Nephron progenitor cell (in vitro differentiated cells): ENCODE data around the gene ADAM10.

Experiments used
- DNase-seq: peaks from one replicate; pipeline ENCODE4 v3.0.0; 2021
- H3K27ac Mint-ChIP-seq: 2 replicates; pipeline ENCODE4 v1.8.0; 2021; ENCODE audit warnings: mild to moderate bottlenecking, moderate library complexity, mixed read lengths
- H3K27me3 Mint-ChIP-seq: 2 replicates; pipeline ENCODE4 v1.8.0; 2021; ENCODE audit warnings: mild to moderate bottlenecking, low read depth, mixed read lengths; ENCODE audit not compliant: poor library complexity
- H3K36me3 Mint-ChIP-seq: 2 replicates; pipeline ENCODE4 v1.8.0; 2021; ENCODE audit warnings: low read depth, mixed read lengths
- H3K4me1 Mint-ChIP-seq: 2 replicates; pipeline ENCODE4 v1.8.0; 2021; ENCODE audit warnings: mixed read lengths
- H3K4me3 Mint-ChIP-seq: 2 replicates; pipeline ENCODE4 v1.8.0; 2021; ENCODE audit warnings: mild to moderate bottlenecking, moderate library complexity, mixed read lengths
- H3K9me3 Mint-ChIP-seq: 2 replicates; pipeline ENCODE4 v1.8.0; 2021; ENCODE audit warnings: mild to moderate bottlenecking, moderate library complexity, mixed read lengths
- TF ChIP-seq, protein P1 (sequence below): fragments of 200-600 bp; sonication (generic); IDR thresholded peaks from 2 replicates; pipeline ENCODE4 v1.5.0; 2021; ENCODE audit warnings: antibody characterized with exemption

The ADAM10 gene

DNA sequence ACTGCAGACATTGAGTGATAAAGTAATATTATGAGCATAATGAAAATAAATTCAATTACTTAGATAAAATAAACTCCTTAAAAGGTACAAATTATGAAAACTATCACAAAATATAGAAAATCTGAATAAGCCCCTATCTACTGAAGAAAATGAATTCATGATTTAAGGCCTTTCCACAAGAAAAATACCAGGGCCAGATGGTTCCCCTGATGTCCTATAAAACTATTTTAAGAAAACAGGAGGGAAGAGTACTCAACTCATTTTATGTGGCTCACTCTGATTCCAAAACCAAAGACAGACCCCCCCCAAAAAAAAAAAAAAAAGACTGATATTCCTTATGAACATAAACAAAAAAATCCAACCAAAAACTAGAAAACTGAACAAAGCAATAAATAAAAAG, 59.9 kb downstream of the ADAM10 start:
- H3K27me3 Mint-ChIP-seq = no peaks in the 10 kb centered on the region
- TF ChIP-seq, protein P1, sequence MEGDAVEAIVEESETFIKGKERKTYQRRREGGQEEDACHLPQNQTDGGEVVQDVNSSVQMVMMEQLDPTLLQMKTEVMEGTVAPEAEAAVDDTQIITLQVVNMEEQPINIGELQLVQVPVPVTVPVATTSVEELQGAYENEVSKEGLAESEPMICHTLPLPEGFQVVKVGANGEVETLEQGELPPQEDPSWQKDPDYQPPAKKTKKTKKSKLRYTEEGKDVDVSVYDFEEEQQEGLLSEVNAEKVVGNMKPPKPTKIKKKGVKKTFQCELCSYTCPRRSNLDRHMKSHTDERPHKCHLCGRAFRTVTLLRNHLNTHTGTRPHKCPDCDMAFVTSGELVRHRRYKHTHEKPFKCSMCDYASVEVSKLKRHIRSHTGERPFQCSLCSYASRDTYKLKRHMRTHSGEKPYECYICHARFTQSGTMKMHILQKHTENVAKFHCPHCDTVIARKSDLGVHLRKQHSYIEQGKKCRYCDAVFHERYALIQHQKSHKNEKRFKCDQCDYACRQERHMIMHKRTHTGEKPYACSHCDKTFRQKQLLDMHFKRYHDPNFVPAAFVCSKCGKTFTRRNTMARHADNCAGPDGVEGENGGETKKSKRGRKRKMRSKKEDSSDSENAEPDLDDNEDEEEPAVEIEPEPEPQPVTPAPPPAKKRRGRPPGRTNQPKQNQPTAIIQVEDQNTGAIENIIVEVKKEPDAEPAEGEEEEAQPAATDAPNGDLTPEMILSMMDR = no peak
- peaks cover 60% of the 10 kb centered on the region for H3K36me3 Mint-ChIP-seq
- DNase-seq = no peak
- H3K9me3 Mint-ChIP-seq = peaks cover 17% of the 10 kb centered on the region
- peaks cover 10% of the 10 kb centered on the region for H3K4me1 Mint-ChIP-seq
- peak overlapping the region; percentile 9 for H3K27ac Mint-ChIP-seq
- no peak overlapping the region for H3K4me3 Mint-ChIP-seq

DNA sequence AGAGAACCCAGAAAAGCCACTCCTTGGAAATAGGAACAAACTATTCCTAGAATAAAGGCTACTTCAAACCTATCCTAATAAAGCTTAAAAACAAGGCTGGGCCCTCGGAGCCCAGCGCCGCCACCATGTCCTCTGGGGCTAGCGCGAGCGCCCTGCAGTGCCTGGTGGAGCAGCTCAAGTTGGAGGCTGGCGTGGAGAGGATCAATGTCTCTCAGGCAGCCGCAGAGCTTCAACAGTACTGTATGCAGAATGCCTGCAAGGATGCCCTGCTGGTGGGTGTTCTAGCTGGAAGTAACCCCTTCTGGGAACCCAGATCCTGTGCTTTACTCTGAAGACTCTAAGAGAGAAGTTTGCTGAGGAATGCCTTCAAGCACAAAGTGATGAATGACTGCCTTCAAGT, 63.2 kb downstream of the ADAM10 start:
- peaks cover 9% of the 10 kb centered on the region for H3K9me3 Mint-ChIP-seq
- DNase-seq = no peak
- no peak overlapping the region for H3K27ac Mint-ChIP-seq
- H3K27me3 Mint-ChIP-seq = no peaks in the 10 kb centered on the region
- TF ChIP-seq, protein P1 = no peak
- peaks cover 46% of the 10 kb centered on the region for H3K36me3 Mint-ChIP-seq
- H3K4me3 Mint-ChIP-seq = no peak overlapping the region
- peaks cover 11% of the 10 kb centered on the region for H3K4me1 Mint-ChIP-seq

DNA sequence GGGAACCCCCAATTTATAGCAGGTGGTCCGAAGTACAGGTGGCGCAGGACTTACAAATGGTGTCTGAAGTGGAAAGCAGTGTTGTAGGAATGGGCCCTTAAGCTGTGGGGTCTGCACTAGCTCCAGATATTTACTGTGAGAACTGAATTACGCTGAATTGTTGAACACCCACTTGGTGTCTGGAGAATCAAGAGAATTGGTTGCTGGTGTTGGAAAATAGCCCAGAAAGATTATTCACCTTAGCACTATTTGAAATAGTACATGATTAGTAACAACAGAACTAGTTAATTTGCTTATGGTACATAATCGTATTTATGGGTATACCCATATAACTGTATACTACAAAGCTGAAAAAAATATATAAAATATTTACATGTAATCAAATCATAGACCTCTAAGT, 64.8 kb downstream of the ADAM10 start:
- DNase-seq = no peak
- Mint-ChIP-seq H3K27me3 (no peaks in the 10 kb centered on the region), H3K4me3 (no peak overlapping the region), H3K9me3 (peaks cover 9% of the 10 kb centered on the region), H3K4me1 (peaks cover 11% of the 10 kb centered on the region), H3K36me3 (peaks cover 43% of the 10 kb centered on the region), H3K27ac (no peak overlapping the region)
- TF ChIP-seq, protein P1 = no peak

DNA sequence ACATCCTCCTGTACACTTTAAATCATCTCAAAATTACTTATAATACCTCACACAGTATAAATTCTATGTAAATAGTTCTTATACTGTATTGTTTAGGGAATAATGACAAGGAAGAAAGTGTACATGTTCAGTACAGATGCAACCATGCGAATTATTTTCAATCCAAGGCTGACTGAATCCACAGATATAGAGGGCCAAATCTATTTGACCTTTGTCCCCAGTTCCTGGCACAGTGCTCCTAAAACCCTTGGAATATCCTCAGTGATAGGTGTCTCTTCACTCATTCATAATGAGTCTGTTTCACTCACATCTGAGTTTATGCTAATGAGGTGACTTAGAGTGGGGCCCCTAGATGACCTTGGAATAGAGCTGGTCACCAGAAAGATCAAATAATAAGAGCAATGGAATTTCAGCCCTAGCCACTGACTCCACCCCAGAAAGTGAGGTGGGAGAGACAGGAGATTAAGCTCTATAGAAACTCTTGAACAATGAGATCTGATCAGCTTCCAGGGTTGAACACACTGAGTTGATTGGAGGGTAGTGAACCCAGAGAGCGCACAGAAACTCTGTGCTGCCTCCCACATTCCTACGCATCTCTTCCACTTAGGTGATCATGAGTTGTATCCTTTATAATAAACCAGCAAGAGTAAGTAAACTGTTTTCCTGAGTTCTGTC, 65.3 kb downstream of the ADAM10 start:
- TF ChIP-seq, protein P1 = no peak
- Mint-ChIP-seq H3K27ac (no peak overlapping the region), H3K9me3 (peaks cover 9% of the 10 kb centered on the region), H3K36me3 (peaks cover 43% of the 10 kb centered on the region), H3K4me3 (no peak overlapping the region), H3K27me3 (no peaks in the 10 kb centered on the region), H3K4me1 (peaks cover 11% of the 10 kb centered on the region)
- DNase-seq = no peak

DNA sequence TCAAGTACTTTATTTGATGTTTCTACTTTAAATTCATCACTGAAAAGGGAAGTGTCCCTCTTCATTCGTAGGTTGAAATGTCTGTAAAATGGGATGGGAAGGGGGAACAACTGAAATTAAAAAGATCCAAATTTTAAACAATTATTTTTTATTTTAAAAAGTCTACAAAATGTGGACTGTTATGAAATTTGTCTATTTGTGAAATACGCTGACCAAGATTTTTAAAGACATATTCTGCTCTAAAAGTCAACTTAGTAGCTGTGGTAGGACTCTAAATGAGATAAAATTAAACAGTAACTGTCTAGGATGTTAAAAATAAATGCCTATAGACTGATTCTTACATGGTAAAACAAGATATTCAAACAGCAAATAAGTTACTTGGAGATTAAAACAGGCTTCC, 67.3 kb downstream of the ADAM10 start:
- Mint-ChIP-seq H3K36me3 (peaks cover 27% of the 10 kb centered on the region), H3K4me1 (peaks cover 11% of the 10 kb centered on the region)
- TF ChIP-seq, protein P1 = no peak

DNA sequence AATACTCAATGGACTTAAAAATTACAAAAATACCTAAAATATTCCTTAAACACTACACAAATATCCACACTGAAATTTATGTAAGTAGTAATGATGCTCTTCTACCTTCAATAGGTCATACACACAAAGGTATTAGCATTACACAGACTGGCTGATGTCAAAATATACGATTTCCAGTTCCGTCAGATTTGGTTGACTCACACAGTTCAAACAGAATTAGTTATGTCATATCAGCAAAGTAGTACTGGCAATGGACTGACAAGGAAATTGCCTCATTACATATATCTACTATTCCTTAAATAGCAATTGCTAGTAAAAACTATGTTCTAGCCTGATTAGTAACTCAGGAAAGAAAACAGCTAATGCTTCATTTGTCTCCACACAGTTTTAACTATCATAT, 70.8 kb downstream of the ADAM10 start:
- Mint-ChIP-seq H3K27ac (no peak overlapping the region), H3K36me3 (peaks cover 21% of the 10 kb centered on the region), H3K9me3 (no peaks in the 10 kb centered on the region), H3K4me1 (no peaks in the 10 kb centered on the region), H3K27me3 (no peaks in the 10 kb centered on the region), H3K4me3 (no peak overlapping the region)
- TF ChIP-seq, protein P1 = no peak
- DNase-seq = no peak

More for the DNA sequence above, 67.3 kb downstream of the ADAM10 start:
- no peak for DNase-seq
- Mint-ChIP-seq H3K27me3 (no peaks in the 10 kb centered on the region), H3K4me3 (no peak overlapping the region), H3K9me3 (no peaks in the 10 kb centered on the region), H3K27ac (no peak overlapping the region)
